ENCODE results near the gene GPR15LG.
A peak's percentile ranks its signal among the peaks of the same experiment; 100 is the strongest.

DNA sequence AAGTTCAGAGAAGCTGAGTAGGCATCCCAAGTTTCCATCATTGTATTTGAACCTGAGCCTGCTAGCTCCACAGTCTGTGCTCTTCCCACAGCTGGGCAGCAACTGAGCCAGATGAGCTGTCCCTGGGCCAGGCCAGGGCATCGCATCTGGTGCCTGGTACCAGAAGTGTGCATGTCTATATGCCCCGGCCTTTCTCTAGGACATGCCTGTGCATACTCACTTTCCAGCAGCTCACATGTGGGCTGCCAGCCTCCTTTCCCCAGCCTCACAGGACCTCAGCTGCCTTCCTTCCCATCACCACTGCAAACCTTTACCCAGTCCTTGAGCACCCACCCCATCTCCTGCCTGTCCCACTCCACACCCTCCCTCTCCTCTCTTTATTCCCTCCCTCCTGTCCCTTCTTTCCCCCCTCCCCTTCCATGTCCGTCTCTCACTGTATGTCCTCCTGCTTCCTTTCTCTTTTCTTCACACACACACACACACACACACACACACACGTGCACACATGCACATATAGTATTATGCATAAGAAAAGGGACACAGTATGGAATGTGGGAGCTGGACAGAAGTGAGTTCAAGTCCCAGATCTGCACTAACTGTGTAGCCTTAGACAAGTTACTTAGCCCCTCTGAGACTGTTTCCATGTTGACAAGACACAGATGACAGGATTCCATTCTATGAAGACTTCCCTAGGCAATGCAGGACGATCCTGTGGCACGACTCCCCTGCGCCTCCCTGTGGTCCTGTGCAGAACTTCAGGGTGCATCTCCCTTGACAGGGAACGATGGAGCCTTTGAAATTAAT is 31.6 kb downstream of the GPR15LG start:
- TF ChIP-seq, protein P1, sequence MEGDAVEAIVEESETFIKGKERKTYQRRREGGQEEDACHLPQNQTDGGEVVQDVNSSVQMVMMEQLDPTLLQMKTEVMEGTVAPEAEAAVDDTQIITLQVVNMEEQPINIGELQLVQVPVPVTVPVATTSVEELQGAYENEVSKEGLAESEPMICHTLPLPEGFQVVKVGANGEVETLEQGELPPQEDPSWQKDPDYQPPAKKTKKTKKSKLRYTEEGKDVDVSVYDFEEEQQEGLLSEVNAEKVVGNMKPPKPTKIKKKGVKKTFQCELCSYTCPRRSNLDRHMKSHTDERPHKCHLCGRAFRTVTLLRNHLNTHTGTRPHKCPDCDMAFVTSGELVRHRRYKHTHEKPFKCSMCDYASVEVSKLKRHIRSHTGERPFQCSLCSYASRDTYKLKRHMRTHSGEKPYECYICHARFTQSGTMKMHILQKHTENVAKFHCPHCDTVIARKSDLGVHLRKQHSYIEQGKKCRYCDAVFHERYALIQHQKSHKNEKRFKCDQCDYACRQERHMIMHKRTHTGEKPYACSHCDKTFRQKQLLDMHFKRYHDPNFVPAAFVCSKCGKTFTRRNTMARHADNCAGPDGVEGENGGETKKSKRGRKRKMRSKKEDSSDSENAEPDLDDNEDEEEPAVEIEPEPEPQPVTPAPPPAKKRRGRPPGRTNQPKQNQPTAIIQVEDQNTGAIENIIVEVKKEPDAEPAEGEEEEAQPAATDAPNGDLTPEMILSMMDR (IDR thresholded peaks at IDR 0.05; ENCODE audit: insufficient read depth, low read length) = peak; percentile 91
- TF ChIP-seq GABPA (IDR thresholded peaks at IDR 0.05; ENCODE audit: low read depth) = no peak
- no peak for TF ChIP-seq POLR2AphosphoS5 (IDR thresholded peaks at IDR 0.05; ENCODE audit: low read depth)
- TF ChIP-seq SPI1 (IDR thresholded peaks at IDR 0.05; ENCODE audit: borderline replicate concordance, low read depth) = 0 out of 2 replicates have a peak, but pooled peaks have one; percentile 1
- TF ChIP-seq, protein P2, sequence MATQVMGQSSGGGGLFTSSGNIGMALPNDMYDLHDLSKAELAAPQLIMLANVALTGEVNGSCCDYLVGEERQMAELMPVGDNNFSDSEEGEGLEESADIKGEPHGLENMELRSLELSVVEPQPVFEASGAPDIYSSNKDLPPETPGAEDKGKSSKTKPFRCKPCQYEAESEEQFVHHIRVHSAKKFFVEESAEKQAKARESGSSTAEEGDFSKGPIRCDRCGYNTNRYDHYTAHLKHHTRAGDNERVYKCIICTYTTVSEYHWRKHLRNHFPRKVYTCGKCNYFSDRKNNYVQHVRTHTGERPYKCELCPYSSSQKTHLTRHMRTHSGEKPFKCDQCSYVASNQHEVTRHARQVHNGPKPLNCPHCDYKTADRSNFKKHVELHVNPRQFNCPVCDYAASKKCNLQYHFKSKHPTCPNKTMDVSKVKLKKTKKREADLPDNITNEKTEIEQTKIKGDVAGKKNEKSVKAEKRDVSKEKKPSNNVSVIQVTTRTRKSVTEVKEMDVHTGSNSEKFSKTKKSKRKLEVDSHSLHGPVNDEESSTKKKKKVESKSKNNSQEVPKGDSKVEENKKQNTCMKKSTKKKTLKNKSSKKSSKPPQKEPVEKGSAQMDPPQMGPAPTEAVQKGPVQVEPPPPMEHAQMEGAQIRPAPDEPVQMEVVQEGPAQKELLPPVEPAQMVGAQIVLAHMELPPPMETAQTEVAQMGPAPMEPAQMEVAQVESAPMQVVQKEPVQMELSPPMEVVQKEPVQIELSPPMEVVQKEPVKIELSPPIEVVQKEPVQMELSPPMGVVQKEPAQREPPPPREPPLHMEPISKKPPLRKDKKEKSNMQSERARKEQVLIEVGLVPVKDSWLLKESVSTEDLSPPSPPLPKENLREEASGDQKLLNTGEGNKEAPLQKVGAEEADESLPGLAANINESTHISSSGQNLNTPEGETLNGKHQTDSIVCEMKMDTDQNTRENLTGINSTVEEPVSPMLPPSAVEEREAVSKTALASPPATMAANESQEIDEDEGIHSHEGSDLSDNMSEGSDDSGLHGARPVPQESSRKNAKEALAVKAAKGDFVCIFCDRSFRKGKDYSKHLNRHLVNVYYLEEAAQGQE (IDR thresholded peaks at IDR 0.05; ENCODE audit: insufficient replicate concordance, low read depth) = no peak
